Lung microvascular endothelial cell (primary cell): ENCODE data around the gene AVL9. TPM values are rescaled to one million over a fixed set of nuclear protein-coding genes. Genes with fewer than 3 reads are reported as not detected.
A peak's percentile ranks its signal among the peaks of the same experiment; 100 is the strongest.
"Not testable (repeated sequence)": the region's sequence is repeated elsewhere in the genome, so short reads cannot be mapped to it uniquely, and the experiment has no call there.

Experiments
- DNase-seq, 2 donors: peaks; one replicate each; pipeline versions ENCODE4 v3.0.0 to v3.0.0-alpha.2; 2010; ENCODE audit warnings: low read depth in 2 of 2
- total RNA-seq: library from RNA; depleted of rRNA; stranded (reverse); fragments of >200 nt; gene quantifications from 2 replicates; pipeline ENCODE4 v1.2.1, GENCODE V29; 2014

Gene AVL9
- total RNA-seq, 1 donor from 2014 or later, result 47.6 TPM

DNA sequence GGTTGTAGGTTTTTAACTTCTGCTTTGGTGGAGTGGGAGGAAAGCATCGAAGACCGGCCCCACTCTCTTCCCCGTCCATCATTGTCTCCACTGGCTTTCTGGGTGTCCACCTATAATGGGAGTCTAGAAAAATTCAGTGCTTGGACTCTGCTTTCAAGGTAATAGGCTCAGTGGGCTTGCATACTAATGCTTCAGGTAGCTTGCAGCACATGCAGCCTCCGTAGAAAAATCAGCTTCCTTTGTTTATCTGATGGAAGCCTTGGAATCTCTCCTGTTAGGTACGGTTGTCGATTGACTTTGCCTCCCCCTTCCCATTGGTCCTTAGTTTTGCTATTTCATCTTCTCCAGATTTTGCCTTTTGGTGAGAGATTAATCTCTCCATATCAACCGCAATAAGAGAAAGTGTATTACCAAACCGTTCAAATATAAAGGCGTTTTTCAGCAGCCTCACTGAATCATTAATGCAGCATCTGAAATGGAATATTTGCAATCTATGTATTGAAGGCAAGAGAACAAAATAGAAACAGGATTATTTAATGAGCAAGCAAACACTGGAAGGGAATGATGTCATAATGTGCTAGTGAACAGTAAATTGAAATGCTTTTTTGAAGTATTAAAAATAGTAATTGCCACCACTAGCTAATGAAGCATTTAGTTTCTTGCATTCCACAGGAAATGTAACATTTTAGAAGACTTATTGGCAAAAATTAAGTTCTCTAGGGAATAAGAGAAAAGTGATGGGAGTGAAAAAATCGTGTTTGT, 944 bp downstream of the AVL9 start:
- DNase-seq, result peak; percentile 5 to 18

DNA sequence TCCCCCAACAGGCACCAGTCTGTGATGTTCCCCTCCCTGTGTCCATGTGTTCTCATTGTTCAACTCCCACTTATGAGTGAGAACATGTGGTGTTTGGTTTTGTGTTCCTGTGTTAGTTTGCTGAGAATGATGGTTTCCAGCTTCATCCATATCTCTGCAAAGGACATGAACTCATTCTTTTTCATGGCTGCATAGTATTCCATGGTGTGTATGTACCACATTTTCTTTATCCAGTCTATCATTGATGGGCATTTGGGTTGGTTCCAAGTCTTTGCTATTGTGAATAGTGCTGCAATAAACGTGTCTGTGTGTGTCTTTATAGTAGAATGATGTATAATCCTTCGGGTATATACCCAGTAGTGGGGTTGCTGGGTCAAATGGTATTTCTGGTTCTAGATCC, 4.5 kb downstream of the AVL9 start:
- DNase-seq, result not testable (repeated sequence)

DNA sequence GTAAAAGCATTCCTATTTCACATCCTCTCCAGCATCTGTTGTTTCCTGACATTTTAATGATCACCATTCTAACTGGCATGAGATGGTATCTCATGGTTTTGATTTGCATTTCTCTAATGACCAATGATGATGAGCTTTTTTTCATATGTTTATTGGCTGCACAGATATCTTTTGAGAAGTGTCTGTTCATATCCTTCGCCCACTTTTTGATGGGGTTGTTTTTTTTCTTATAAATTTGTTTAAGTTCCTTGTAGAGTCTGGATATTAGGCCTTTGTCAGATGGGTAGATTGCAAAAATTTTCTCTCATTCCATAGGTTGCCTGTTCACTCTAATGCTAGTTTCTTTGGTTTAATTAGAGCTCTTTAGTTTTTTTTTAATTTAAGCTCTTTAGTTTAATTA, 4.9 kb downstream of the AVL9 start:
- DNase-seq, result not testable (repeated sequence)

DNA sequence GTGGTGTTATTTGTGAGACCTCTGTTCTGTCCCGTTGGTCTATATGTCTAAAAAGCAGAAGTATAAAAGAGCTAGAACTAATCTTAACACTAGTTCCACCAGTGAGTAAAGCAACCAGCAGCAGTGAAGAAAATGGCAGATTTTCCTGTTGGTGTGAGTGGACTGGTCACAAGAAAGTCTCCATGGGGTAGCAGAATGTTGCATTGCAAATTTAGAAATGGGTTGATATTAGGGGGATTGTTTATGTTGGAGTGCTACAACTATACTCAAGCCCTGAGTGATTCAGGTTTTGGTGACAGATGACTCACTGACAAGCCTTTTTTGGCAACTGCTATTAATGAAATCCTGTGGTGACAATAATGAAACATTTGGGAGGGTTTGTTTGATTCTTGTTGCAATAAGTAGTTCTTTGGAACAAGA, 5.6 kb downstream of the AVL9 start:
- peak; percentile 50 to 60 for DNase-seq

DNA sequence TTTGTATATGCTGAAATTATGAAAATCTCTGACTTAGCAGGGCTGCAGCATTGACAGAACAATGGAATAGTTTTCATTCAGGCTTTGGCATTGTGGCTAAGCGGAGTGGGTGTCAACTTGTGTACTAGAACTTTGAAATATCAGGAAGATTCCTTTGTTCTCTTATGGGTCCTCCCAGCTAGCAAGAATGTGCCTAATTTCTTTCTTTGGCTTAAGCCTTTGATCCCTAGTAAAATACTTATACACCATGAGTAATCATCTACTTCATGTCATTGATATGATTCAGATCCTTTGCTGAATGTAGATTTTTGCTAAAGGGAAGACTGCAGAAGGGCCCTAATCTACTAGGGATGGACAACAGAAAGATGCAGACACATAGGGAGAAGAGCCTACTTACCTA, 6.2 kb downstream of the AVL9 start:
- DNase-seq, result peak; percentile 42 to 67

DNA sequence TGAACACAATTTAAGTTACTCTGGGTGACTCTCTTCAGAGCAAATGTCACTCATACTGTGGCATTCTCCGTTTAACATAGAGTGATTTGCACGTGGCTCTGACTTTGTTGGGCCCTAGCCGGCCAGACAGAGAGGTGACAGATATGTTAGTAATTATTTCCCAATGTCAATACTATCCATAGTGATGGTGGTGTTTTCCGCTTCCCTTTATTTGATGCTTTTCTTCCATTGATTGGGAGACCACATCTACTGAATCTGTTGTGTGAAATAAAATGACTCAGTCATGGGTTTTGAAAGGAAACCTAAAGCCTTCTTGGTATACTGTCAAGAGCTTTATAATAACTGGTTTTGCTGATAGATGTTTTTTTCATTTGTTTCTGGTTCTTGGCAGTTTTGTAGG, 7.4 kb downstream of the AVL9 start:
- peak in 1 of 2 donors; percentile 49 for DNase-seq

DNA sequence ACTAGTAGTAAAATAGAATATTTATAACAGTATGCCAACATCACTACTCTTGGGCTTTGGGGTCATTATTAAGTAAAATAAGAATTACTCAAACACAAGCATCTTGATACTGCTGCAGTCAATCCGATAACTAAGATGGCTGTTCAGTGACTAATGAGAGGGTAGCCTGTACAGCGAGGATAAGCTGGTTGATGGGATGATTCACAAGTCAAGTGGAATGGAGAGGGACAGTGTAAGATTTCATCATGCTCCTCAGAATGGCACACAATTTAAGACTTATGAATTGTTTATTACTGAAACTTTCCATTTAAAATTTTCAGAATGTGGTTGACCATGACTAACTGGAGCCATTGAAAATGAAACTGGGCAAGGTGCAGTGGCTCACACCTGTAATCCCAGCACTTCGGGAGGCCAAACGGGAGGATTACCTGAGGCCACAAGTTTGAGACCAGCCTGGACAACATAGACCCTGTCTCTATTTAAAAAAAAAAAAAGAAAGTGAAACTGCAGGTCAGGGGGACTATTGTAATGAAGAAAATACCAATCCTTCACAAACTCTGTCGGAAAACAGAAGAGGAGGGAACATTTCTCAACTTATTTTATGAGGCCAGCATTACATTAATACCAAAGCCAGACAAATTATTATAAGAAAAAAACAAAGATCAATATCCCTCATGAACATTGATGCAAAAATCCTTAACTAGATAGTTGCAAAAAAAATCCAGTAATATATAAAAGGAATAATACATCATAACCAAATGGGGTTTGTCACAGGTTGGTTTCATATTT, 11.2 kb downstream of the AVL9 start:
- peak in 1 of 2 donors; percentile 93 for DNase-seq

DNA sequence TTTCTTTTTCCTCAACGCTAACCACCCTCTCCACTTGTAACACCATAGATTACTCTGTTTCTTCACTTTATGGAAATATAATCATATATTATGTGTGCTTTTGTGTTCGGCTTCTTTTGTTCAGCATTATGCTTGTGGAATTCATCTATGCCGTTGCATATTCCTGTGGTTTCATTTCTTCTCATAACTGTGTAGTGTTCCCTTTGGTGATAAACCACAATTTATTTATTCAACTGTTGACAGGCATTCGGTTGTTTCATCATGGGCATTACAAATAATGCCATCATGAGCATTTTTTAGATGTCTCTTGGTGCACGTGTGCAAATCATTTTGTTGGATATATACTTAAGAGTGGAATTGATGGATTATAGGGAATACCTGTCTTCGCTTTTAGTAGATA, 12.1 kb downstream of the AVL9 start:
- no peak for DNase-seq

DNA sequence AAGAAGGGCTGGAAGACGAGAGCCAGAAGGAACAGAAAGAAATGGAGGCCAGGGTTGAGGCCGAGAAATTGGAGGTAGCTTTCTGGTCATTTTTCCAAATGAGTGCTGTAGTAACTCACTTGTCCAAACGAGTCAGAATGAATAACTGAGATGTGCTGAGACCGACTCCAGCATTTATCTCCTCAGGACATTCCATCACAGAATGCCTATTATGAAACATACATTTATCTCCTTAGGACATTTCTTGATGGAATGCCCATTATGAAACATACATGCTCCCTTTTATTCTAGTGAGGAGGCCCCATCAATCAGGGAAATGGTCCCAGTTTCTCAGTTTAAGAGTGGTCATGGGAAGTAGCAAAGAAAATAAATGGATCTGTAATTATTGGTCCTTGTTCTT, 16.5 kb downstream of the AVL9 start:
- DNase-seq, result no peak

DNA sequence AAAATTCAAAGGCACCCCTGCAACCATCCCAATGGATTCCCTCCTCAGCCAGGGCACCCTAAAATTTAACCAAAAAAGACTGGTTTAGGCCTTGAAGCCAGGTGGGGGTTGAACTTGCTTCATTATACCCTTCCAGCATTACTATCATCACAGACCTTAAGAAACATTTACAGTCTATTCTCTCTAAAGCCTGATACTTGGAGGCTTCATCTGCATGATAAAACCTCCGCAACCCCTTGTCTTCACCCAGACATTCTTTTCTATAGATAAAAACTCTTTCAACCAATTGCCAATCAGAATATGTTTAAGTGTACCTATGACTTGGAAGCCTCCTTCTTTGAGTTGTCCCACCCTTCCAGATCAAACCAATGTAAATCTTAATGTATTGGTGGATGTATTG, 17.9 kb downstream of the AVL9 start:
- DNase-seq, result no peak

DNA sequence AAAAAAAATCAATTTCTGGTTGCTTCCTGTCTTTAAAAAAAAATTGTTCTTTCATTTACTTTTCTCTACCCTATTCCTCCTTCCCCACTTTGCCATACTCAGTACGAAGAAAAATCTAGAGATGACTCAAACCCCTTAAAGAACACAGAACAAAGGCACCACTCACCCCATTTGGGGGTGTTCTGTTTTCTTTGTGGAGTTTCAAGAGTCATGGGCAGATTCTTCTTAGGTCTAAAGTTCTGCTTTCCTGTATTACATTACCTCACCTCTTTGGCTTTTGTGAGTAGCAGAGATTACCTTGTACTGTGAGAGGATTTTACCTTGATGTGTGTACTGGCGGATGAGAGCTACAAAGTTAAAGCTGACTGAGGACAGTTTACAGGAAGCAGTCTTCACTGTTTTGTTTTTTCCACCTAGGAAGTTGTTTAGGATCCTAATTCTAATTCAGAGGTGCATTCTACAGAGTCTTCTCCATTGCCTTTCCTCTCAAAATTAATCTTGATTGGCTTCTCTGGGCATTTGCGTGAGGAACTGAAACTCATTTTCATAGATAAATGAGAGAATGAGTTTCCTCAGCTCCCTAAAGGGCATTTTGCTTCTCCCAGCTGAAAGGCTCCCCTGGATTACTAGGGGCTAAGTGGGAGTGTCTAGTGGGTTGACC, 20.7 kb downstream of the AVL9 start:
- peak in 1 of 2 donors; percentile 10 for DNase-seq

DNA sequence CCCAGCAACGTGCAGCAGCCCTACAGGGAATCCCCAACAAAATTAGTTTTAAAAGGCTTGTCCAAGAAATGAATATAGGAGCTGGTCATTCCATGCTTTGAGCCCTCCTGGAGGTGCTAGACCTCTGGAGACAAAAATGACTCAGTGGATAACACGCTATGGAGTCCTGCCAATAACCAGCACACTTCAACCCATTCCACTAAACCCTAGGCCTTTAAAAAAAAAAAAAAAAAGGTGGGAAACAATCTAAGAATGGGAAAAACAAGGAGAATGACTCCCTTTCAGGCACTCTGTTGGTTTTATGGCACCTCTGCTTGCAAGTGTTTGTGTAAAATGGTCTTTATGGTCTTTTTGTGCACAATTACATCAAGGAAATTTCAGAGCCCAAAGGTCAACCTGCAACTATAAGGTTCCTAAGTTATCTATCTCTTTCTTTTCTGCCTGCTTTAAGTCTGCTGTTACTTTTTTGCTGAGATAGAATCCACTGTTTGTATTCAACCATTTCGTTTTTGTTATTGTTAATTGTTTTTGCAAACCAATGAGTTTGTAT, 21.3 kb downstream of the AVL9 start:
- DNase-seq, result peak in 1 of 2 donors; percentile 18

DNA sequence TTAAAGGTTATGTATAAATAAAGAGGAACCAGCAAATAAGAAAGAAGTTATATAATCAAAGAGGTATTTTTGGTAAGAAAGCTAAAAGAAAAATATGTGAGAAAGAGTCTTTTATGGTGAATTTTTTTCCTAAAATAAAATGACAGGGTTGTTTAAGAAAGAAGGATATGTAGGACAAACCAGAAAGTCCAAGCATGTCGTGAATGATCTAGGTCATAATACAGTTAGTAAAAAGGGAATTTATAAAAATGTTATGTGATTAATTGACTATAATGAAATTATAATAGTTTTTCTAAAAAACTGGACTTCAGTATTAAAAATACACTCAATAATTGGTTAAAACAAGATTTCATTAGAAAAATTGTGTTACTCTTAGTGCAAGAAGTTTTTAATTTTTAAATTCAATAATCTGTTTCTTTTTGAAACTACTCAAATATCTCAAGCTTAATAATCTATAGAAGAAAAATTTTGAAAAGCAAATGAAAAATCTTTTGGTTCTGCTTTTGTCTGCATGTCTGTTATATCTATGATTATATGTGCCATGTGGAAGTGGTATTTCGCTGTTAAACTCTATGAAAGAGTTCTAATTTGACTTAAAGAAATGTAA, 23.3 kb downstream of the AVL9 start:
- DNase-seq, result peak; percentile 27 to 44

DNA sequence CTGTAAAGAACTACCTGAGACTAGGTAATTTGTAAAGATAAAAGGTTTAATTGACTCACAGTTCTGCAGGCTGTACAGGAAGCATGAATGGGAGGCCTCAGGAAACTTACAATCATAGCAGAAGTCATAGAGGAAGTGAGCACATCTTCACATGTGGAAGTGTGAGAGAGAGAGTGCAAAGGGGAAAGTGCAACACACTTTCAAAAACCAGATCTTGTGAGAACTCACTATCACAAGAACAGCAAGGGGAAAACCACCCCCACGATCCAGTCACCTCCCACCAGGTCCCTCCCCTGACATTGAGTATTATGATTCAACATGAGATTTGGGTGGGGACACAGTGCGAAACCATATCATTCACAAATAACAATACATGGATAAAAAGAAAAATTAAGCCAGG, 24.5 kb downstream of the AVL9 start:
- no peak for DNase-seq

DNA sequence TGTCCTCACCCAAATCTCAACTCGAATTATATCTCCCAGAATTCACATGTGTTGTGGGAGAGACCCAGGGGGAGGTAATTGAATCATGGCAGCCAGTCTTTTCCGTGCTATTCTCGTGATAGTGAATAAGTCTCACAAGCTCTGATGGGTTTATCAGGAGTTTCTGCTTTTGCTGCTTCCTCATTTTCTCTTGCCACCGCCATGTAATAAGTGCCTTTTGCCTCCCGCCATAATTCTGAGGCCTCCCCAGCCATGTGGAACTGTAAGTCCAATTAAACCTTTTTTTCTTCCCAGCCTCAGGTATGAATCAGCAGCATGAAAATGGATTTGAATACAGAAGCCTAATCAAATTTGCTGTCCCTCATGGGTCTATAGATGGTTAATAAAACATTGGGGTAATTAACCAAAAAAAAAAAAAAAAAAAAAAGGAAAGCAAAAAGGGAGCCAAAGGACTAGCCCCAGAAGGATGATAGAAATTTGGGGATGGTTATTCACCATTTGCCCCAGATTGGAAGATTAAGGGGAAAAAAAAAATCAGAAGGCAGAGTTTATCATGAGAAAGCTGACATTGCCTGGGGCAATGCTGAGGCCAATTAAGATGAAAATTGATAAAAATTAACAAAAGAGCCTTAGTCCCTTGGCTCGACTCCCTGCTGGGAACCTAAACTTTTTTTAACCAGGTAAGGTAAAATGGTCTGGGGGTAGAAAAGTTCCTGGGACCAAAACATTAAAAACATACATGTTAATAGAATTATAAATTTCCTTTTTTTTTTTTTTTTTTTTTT, 27.6 kb downstream of the AVL9 start:
- no peak for DNase-seq

DNA sequence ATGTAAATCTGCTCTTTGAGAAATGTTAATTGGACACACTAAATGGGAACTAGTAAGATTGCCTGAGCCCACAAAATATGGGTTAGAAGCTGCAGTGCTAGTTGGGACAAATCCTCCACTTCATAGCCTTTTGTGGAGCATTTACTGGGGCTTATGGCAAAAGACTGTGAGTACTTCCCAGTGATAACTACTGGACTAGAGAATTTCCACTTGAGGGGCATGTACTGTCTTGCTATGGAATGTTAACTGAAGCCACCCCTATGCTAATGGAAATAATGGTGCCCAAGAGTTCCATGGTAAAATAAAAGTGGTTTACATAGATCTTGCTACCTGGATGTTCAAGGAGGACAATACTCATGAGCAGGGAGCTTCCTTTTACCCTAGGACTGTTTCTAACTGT, 29.3 kb downstream of the AVL9 start:
- DNase-seq, result no peak

DNA sequence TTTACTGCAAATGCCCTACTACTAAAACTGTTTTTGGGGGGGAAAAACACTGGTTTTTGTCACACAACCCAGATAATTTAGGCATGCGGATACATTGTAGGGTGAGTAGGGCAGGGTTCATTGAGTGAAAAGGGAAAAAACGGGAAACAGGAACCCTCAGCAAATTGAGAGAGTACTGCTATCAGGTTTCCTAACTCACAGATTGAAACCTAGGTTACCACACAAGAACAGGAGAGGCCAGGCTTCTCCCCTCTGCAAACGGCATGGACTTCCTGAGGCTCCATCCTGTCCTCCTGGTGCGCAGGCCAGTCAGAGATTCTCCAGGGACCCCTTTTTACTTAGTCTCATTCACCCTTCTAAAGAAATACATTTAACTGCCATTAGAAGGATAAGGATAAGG, 30.6 kb downstream of the AVL9 start:
- no peak for DNase-seq

DNA sequence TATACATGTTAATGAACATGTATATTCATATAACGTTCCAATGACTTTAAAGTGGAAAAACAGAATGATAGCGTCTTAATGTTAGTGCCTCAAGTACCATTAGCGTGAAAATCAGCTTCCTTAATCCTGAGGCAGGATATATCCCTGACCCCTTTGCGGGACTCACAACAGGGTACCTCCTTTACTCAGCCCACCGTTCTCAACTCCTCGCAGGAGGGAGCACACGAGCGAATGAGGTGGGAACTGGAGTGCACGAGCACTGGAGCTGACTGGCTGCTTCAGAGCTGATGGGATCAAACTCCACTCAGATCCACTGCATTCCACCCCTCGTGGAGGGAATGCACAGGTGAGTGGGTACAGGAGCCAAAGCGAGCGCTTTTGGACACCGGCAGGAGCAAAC, 36.1 kb downstream of the AVL9 start:
- no peak for DNase-seq

DNA sequence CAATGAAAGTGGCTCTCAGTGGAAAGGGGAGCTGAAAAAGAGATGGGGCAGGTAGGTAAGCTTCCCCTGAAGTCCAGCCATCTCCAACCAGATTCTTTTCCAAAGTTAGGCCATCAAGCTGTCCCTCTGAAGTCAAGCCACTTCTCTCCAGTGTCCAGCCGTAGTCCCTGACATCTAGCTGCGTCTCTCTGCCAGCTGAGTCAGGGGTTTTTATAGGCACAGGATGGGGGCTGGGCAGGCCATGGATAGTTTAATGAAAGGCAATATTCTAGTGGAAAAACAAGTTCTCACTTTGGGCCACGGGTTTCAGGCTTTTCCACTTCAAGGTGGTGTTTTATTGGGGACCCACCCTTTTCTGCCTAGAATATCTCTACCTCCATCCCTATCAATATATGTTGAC, 36.8 kb downstream of the AVL9 start:
- DNase-seq, result no peak

DNA sequence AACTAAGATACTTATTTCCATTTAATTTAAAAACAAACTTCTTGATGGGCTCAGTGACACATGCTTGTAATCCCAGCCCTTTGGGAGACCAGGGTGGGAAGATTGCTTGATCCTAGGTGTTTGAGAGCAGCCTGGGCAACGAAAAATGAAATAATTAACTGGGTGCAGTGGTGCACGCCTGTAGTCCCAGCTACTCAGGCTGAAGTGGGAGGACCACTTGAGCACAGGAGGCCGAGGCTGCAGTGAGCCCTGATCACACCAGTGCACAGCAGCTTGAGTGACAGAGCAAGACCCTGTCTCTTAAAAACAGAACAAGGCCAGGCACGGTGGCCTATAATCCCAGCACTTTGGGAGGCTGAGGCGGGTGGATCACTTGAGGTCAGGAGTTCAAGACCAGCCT, 37.4 kb downstream of the AVL9 start:
- DNase-seq, result no peak
